Thyroid gland (tissue), 4 donors: ENCODE data around the gene TMED5.

Experiments used
- CTCF ChIP-seq, 6 experiments: fragments of 200-600 bp in 3 of 6; fragments of 450-650 bp in 3 of 6; sonication (generic) in 3 of 6; IDR thresholded peaks; one replicate each; pipeline ENCODE4 v1.5.1; 2016 to 2019; ENCODE audit warnings: antibody characterized with exemption in 6 of 6, mild to moderate bottlenecking in 2 of 6, inconsistent platforms in 1 of 6, moderate library complexity in 1 of 6
- POLR2A ChIP-seq, 2 donors: fragments of 450-650 bp; IDR thresholded peaks; one replicate each; pipeline ENCODE4 v1.6.1; 2017; ENCODE audit warnings: antibody characterized with exemption in 2 of 2, mild to moderate bottlenecking in 2 of 2, moderate library complexity in 1 of 2

- no peak for TF ChIP-seq CTCF (IDR thresholded peaks at IDR 0.05)
- no peak for TF ChIP-seq POLR2A (IDR thresholded peaks at IDR 0.05)
These were observed 43.8 kb downstream of the TMED5 start for GRCh38 chr1:93136445-93136844.
